ENCODE data around the gene LUZP2. TPM values are rescaled to one million over a fixed set of nuclear protein-coding genes. Genes with fewer than 3 reads are reported as not detected.
"Not testable (repeated sequence)": the region's sequence is repeated elsewhere in the genome, so short reads cannot be mapped to it uniquely, and the experiment has no call there.

The LUZP2 gene
- total RNA-seq, 1 donor from 2014 or later: 30.3 TPM

DNA sequence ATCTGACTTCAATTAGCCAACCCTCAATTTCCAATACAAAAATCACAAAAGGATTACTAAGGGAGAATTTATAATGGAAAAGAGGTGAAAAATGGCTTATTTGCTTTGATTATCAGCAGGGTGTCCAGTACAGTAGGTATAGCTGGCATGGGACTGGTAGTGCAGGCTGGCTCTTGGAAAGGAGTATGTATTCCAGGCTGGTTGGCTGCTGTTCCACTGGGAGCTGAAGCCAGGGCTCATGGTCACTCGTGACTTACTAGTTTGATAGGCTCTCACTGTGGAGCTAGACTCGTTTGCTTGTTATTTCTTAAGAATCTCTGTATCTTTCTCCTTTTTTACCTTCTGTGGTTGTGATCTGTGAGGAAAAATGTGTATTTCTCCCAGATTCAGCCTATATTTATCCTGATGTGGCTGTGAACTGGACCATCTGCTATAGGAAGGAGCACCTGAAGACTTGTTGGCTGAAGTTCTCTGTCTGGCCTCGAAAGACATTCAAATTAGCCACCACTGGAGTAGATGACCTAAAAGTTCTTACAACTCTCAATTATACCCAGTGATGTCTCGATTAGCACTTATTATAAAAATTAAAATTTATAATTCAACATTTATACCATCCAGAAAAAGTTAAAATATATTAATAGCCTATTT lies 395.1 kb downstream of the LUZP2 start:
- DNase-seq (ENCODE audit: low spot score): not testable (repeated sequence)

DNA sequence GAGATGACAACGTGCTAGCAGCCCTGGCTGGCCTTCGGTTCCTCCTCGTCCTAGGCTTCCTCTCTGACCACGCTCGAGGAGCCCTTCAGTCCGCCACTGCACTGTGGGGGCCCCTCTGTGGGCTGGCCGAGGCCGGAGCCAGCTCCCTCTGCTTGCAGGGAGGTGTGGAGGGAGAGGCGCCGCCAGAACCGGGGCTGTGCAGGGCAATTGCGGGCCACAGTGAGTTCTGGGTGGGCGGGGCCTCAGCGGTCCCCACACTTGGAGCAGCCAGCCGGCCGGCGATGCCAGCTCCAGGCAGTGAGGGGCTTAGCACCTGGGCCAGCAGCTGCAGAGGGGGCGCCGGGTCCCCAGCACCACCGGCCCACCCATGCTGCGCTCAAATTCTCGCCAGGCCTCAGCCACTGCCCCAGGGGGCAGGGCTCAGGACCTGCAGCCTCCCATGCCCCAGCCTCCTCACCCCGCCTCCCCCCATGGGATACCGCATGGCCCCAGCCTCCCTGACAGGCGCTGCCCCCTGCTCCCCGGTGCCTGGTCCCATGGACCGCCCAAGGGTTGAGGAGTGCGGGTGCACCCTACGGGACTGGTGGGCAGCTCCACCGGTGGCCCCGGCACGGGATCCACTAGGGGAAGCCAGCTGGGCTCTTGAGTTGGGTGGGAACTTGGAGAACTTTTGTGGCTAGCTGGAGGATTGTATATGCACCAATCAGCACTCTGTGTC lies 399.4 kb downstream of the LUZP2 start:
- no peak for DNase-seq (ENCODE audit: low spot score)

DNA sequence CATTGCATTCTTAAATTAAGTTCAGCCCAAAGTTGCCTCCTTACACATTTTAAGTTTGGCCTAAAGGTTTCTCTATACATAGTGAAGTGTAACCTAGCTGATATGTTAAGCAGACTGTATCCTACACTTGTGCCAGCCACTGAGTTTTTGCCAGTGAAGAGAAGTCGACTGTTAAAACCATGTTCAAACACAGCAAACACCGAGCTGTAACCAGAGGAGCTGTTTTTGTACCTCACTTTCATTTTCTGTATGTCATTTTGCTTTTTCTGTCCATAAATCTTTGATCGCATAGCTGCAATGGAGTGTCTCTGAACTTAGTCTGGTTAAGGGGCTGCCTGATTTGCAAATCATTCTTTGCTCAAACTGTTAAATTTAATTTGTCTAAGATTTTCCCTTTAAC lies 403.7 kb downstream of the LUZP2 start:
- no peak for DNase-seq (ENCODE audit: low spot score)

DNA sequence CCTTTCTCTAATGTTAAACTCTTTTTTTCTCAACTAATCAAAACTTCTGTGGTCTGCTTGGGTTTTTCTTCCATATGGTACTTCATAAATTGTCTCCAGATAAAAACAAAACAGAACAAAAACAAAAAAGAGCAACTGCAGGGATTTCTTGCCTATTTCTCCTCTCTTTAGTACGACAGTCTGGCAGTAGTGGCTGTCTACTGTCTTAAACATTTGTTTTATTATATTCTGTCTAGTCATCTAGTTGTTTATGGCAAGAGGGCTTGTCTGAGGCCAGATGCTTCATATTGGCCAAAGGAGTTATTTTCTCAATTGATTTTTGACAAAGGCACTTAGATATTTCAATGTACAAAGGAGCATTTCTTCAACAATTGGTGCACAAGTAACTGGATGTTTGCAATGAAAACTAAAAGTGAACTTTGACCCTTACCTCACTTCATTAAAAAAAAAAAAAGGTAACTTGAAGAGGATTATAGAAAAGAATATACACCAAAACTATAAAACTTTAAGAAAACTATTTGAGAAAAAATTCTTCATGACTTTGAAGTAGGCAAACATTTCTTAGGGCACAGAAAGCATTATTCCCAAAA lies 404.2 kb downstream of the LUZP2 start:
- DNase-seq (ENCODE audit: low spot score): no peak

DNA sequence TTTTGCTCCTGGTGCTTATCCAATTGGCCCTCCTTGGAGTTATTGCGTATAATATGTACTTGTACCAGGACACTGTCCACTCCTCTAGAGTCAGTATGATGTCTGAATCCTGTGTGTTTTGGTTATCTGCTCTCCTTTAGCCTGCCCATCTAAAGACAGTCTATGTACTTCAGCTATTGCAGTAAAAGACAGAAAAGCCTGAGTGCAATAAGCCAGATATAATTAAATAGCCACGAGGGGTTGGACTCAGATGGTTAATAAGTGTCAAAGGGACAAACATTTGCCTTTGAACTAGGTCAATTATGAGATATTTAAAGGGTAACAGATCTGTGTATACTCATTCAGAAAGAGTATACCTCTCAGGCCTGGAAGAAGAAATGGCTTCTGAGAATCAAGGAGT lies 406.7 kb downstream of the LUZP2 start:
- DNase-seq (ENCODE audit: low spot score): no peak

DNA sequence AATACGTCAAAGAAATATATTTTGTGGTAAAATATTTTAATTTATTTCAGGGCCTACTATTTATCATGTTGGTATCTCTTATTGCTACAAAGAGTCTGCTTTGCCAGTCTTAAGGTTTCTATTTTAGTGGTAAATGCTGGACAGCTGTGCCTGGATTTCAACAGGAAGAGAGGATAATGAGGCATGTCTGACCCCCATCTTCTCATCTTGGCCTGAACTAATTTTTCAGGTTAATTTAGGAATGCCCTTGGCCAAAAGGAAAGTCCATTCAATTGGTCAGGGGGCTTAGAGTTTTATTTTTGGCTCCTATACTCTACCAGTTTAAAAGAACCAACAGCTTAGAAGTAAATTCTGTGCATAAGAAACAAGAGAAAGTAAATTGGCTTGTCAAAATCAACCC lies 428.2 kb downstream of the LUZP2 start:
- no peak for DNase-seq (ENCODE audit: low spot score)

DNA sequence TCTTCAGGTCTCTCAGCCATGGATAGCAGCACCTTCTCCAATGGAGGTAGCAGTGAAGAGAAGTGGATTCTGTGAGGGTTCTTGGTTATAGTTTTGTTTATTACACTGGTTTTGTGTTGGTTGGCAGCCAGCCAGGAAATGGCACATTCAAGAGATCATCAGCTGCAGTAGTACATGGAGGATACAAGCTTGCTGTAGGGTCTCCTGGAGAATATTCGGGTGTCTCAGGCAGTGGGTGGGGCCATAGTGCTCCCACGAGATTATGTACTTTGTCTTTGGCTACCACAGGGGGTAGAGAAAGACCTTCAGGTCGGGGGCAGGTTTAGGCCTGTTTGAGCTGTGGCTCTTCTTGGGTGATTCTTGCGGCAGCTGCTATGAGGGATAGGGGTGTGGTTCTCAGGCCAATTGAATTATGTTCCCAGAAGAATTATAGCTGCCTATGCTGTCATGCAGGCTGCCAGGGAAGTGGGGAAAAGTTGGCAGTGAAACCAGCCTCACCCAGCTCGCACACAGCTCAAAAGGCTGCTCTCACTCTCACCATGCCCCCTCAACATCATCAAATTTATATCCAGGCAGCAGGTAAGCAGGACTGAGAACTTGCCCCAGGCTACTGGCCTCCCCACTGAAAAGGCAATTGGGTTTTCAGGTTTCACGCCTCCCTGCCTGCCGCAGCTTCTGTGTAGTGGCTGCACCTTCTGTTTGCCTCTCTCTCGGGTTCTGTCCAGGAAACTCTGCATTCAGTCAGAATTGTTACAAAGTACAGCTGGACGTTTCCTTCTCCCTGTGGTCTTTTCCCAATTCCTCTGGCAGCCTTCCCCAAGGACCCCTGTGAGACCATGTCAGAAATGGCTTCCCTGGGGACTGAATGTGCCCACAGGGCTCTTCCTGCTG lies 435.5 kb downstream of the LUZP2 start:
- no peak for DNase-seq (ENCODE audit: low spot score)

DNA sequence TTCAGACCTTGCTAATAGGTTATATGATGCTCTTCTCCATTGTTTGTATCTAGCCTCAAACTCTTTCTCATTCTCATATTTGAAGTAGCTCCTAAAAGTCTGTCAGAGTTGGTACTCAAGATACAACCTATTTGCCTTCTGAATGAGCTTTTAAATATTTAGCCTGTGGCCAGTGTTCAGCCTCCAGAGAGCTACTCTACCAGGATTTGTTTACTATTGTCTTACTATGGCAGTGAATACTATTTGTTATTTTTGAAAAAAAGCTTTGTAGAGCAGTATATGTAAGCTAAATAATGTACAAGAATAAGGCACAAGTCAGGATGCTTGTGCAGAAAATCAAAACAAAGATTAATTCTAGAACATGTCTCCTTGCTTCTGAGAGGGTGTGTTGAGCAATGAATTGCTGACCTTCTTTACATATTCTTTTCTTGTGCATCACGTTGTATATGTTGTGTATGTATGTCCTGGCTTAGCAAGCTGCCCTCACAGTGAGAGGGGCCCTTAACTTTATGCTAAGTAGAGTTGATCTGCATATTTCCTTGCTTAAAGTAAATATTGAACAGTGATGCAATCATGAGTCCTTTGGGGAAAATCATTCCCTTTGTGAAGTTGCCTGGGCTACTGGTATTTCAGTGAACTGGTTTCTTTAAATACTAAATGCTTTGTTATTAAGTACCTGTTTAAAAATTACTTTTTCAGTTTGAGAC lies 438.0 kb downstream of the LUZP2 start:
- no peak for DNase-seq (ENCODE audit: low spot score)

DNA sequence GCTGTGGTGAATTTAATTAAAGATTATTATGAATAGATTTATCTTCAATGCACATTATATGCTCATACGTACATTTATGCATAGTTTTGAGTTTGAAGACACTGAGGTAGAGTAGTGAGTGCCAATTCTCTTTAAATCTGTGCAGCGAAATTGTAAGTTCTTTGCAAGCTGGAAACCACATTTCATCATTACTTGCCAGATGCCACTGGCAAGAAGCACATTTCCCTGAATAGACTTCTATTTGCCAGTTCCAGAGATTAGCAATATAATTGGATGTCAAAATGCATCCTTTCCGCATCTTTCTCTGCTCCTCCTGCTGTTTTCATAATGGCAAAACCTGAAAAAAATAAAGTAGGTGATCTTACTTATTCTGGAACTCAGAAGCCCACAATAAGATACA lies 448.0 kb downstream of the LUZP2 start:
- DNase-seq (ENCODE audit: low spot score): no peak

DNA sequence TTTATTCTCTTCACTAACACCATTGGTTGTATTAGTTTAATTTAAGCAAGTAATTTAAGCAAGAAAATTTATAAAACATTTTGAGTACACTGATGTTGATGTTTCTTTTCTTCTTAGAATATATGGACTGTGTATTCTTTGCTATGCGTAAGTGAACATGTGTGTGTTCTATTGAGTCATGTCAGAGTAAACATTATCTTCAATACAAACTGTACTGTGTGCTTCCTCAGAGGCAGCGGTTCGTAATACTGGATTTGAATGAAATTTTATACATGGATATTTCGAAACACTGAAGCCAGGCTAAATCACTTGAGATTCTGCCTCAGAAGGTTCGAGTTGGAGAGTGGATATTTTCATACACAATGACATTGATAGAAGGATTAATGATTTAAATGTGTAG lies 452.6 kb downstream of the LUZP2 start:
- no peak for DNase-seq (ENCODE audit: low spot score)

DNA sequence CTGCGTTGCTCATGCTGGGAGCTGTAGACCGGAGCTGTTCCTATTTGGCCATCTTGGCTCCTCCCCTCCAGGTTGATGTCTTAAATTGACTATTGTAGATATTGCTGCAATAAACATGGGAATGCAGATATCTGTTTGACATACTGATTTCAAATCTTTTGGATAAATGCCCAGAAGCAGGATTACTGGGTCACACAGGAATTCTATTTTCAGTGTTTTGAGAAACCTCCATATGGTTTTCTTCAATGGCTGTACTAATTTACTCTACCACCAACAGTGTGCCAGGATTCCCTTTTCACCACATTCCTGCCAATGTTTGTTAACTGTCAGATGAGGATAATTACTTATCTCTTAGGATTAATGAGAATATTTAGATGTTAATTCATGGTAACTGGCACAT lies 467.0 kb downstream of the LUZP2 start:
- peak; percentile 14 for DNase-seq (ENCODE audit: low spot score)

DNA sequence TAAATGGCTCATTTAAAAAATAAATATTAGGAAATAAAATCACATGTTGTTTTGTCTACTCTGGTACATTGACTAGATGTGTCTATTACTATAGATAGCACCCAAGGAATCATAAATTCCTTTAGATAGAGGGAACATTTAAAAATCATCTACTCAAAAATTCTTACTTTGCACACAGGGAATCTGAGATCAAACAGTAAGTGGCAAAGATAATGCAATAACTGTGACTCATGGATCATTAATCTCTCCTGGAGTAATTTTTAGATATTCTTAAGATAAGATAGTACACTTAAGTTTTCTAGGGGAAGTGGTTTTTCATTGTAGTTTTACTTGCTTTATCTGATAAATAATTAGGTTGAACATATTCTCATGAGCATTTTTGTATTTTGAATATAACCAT lies 468.9 kb downstream of the LUZP2 start:
- no peak for DNase-seq (ENCODE audit: low spot score)

DNA sequence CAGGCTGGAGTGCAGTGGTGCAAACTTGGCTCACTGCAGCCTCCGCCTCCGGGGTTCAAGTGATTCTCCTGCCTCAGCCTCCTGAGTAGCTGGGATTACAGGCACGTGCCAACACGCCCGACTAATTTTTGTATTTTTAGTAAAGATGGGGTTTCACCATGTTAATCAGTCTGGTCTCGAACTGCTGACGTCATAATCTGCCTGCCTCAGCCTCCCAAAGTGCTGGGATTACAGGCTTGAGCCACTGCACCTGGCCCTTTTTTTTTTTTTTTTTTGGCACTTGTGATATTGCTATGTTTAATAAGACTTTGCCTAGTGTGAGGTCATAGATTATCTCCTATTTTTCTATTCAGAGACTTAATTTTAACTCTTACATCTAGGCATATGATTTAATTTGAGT lies 497.1 kb downstream of the LUZP2 start:
- not testable (repeated sequence) for DNase-seq (ENCODE audit: low spot score)

DNA sequence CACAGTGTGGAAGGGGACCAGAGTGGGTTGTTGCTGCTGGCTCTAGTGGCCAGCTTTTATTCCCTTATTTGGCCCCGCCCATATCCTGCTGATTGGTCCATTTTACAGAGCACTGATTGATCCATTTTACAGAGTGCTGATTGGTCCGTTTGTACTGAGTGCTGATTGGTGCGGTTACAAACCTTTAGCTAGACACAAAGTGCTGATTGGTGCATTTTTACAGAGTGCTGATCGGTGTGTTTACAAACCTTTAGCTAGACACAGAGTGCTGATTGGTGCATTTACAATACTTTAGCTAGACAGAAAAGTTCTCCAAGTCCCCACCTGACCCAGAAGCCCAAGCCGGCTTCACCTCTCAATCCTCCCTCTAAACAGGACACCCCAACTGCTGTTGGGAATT lies 503.1 kb downstream of the LUZP2 start:
- DNase-seq (ENCODE audit: low spot score): not testable (repeated sequence)

DNA sequence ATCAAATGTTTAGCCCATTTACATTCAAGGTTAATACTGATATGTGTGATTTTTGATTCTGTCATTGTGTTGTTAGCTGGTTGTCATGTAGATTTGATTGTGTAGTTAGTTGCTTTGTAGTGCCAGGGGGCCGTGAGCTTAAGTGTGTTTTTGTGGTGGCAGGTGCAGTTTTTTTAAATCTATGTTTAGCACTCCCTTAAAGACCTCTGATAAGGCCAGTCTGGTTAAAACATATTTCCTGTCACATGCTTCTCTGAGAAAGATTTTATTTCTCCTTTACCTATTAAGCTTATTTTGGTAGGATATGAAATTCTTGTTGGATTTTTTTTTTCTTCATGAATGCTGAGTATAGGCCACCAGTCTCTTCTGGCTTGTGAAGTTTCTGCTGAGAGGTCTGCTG lies 540.6 kb downstream of the LUZP2 start:
- DNase-seq (ENCODE audit: low spot score): no peak

DNA sequence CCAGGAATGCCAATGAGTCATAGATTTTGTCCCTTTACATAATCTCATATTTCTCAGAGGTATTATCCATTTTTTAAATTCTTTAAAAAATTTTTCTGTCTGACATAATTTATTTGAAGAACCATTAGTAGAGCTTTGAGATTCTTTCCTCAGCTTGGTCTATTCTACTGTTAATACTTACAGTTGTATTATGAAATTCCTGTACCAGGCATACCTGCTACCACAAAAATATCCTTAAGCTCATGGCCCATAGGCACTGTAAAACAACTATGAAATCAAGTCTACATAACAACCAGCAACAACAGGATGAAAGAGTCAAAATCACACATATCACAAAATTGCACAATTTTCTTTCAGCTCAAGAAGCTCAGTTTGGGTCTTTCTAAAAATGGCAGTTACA lies 541.3 kb downstream of the LUZP2 start:
- DNase-seq (ENCODE audit: low spot score): no peak

DNA sequence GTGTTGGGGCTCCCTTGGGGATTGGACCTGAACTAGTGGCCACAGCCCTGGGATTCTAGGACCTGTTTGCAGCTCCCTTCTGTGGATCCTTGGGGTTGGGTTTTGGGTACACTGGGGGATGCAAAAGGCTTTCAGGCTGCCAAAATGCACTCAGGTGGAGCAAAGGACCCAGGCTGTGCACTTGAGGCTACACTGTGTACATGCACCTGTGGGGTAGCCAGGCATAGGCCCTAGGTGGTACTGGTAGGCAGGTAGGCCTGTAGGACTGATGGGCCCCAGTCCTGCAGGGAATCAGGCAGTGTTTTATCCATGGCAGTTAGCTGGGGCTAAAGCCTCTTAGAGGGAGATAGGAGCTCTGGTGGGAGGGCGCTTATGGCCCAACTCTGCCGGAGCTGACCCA lies 542.3 kb downstream of the LUZP2 start:
- no peak for DNase-seq (ENCODE audit: low spot score)

DNA sequence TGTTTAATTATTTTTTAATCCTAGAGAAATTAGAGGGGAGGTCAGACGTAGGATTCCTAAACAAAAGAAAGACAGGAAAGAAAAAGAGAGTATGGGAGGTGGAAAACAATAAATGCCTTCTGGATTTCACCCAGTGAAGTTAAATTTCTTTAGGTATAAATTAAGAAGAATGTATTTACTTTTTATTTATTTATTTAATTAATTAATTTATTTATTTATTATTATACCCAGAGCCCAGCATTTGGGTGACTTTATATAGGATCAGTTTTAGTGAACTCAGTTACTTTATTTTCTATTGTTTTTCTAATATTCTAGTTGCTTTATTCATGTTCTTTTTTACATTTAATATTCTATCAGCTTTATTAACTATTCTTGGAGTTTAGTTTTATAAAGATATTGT lies 551.8 kb downstream of the LUZP2 start:
- no peak for DNase-seq (ENCODE audit: low spot score)

DNA sequence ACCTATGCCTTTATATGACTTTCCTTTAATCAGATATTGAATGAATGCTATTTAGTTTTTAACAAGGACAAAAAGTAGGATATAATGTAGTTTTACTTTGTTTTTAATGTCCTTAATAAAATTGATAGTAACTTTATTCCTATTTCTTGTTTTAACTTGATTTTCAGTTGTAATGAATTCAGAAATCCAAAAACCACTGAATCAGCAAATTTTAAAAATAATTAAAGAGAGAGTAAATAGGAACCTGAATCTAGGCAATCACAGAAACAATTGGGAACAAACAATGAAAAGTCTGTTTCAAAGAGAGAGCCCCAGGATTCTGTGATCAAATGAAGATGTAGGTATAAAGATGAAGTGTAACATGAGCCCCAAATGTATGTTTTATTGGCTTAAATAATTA lies 556.0 kb downstream of the LUZP2 start:
- no peak for DNase-seq (ENCODE audit: low spot score)

DNA sequence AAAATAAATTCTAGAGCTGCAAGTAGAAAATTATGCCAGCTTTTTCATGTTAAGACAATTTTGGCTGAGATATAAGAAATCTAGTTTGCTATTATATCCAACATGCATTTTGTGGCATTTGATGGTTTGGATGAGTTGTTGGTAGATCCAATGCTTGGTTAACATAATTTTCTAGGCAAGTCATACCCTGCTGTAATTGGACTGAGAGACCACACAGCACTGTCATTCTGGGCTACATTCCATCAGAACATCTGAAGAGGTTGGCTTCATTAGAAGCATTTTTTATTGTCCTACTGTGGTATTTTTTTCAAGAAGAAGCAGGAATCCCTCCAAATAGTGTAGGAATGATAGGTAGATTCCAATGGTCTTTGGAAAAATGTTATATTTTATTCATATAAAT lies 561.0 kb downstream of the LUZP2 start:
- DNase-seq (ENCODE audit: low spot score): no peak

DNA sequence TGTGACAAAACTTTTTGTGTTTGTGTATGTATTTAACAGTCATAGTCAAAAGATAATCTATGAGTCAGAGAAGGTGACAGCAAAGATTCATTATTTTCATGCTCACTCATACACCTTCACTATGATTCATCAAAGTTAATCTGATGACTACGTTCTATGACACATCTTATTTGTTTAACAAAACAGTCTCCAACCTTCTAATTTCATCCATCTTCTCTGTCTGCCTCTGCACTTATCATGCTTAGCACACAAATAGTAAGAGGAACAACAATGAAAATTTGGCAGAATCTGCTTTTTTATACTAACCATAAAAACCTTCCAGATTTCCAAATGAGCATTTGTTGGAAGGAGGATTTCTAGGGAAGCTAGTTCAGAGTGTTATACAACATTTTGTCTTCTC lies 568.9 kb downstream of the LUZP2 start:
- DNase-seq (ENCODE audit: low spot score): peak; percentile 18

DNA sequence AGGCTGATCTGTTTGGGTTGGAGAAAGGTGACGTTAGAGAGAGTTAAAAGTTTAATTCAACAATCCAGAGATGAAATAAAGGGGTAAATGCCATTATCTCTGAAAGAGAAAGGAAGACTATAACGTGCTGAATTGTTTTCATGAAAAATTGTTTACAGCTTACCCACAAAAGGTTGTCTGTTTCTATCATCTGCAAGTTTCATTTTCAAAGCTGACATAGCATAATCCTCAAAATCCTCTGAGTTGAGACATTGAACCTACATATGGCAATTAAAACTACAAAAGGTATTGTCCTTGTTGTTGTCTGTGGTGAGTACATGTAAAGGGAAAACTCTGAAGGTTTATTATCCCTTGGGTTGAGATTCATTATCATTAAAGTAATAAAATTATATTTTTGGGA lies 569.9 kb downstream of the LUZP2 start:
- DNase-seq (ENCODE audit: low spot score): no peak
